Transverse colon (tissue), 4 donors: Measurements from ENCODE around the gene GINS1.
"Not testable (repeated sequence)": the region's sequence is repeated elsewhere in the genome, so short reads cannot be mapped to it uniquely, and the experiment has no call there.

ENCODE experiments used
- POLR2AphosphoS5 ChIP-seq, 3 donors: sonication (generic); formaldehyde crosslinking; IDR thresholded peaks; one replicate each; pipeline ENCODE4 v1.6.1; 2016; ENCODE audit warnings: antibody characterized with exemption in 3 of 3
- TF ChIP-seq, protein P1 (sequence below), 5 experiments: fragments of 200-600 bp in 3 of 5; fragments of 450-650 bp in 2 of 5; sonication (generic) in 3 of 5; IDR thresholded peaks; 1 replicate in 2 of 5; 2 replicates in 3 of 5; pipeline ENCODE4 v1.5.1; 2016 to 2017; ENCODE audit warnings: antibody characterized with exemption in 5 of 5, inconsistent platforms in 3 of 5, mild to moderate bottlenecking in 2 of 5, moderate library complexity in 1 of 5

DNA sequence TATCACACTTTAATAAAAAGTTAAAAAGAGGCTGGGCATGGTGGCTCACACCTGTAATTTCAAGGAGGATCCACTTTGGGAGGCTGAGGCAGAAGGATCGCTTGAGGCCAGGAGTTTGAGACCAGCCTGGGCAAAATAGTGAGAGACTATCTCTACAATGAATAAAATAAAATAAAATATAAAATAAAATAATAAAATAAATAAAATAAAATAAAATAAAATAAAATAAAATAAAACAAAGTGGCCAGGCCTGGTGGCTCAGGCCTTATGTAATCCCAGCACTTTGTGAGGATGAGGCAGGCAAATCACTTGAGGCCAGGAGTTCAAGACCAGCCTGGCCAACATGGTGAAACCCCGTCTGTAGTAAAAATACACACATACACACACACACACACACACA lies 65.8 kb downstream of the GINS1 start:
- TF ChIP-seq, protein P1, sequence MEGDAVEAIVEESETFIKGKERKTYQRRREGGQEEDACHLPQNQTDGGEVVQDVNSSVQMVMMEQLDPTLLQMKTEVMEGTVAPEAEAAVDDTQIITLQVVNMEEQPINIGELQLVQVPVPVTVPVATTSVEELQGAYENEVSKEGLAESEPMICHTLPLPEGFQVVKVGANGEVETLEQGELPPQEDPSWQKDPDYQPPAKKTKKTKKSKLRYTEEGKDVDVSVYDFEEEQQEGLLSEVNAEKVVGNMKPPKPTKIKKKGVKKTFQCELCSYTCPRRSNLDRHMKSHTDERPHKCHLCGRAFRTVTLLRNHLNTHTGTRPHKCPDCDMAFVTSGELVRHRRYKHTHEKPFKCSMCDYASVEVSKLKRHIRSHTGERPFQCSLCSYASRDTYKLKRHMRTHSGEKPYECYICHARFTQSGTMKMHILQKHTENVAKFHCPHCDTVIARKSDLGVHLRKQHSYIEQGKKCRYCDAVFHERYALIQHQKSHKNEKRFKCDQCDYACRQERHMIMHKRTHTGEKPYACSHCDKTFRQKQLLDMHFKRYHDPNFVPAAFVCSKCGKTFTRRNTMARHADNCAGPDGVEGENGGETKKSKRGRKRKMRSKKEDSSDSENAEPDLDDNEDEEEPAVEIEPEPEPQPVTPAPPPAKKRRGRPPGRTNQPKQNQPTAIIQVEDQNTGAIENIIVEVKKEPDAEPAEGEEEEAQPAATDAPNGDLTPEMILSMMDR (IDR thresholded peaks at IDR 0.05), result not testable (repeated sequence)
- not testable (repeated sequence) for TF ChIP-seq POLR2AphosphoS5 (IDR thresholded peaks at IDR 0.05)
